A673 (cell line): ENCODE results near the gene WSCD2. TPM values are rescaled to one million over a fixed set of nuclear protein-coding genes. Genes with fewer than 3 reads are reported as not detected.

ENCODE experiments used
- BruUV-seq: library from RNA; stranded (reverse); fragments of 400-500 nt; replicated peaks from 2 replicates; lab custom pipeline; 2021; lab: Mats Ljungman, UMichigan
- CTCF ChIA-PET: fragments of 300-600 bp; sonication (Branson Sonifier 250); formaldehyde crosslinking; loops from one replicate; lab custom pipeline; 2022; ENCODE audit warnings: antibody characterized with exemption; lab: Charles Lee
- POLR2A ChIA-PET: fragments of 300-600 bp; sonication (Branson Sonifier 250); formaldehyde crosslinking; loops from one replicate; lab custom pipeline; 2022; ENCODE audit warnings: antibody characterized with exemption; ENCODE audit not compliant: low non-redundant PET; lab: Charles Lee
- DNase-seq: peaks from one replicate; pipeline ENCODE4 v3.0.0-alpha.2; 2015; ENCODE audit warnings: low spot score
- H3K27ac ChIP-seq: fragments of 200-600 bp; sonication (generic); 2 replicates; pipeline ENCODE4 v1.5.1; 2016; ENCODE audit warnings: mixed run types, low read depth, mild to moderate bottlenecking, mixed read lengths, antibody characterized with exemption, low read length; ENCODE audit not compliant: poor library complexity, severe bottlenecking
- H3K27me3 ChIP-seq: fragments of 200-600 bp; sonication (generic); replicated peaks from 2 replicates; pipeline ENCODE4 v1.6.1; 2017; ENCODE audit warnings: mixed run types, low read depth, mild to moderate bottlenecking, mixed read lengths, antibody characterized with exemption, low read length; ENCODE audit not compliant: insufficient read depth, poor library complexity
- H3K36me3 ChIP-seq: fragments of 200-600 bp; sonication (generic); 2 replicates; pipeline ENCODE4 v1.6.1; 2016; ENCODE audit warnings: mixed run types, mild to moderate bottlenecking, mixed read lengths, antibody characterized with exemption, low read length; ENCODE audit not compliant: insufficient read depth, poor library complexity, severe bottlenecking
- H3K4me1 ChIP-seq: fragments of 200-600 bp; sonication (generic); 2 replicates; pipeline ENCODE4 v1.6.1; 2017; ENCODE audit warnings: mixed run types, mild to moderate bottlenecking, mixed read lengths, antibody characterized with exemption, low read length; ENCODE audit not compliant: insufficient read depth, poor library complexity, severe bottlenecking
- H3K4me3 ChIP-seq: fragments of 200-600 bp; sonication (generic); 2 replicates; pipeline ENCODE4 v1.5.1; 2016; ENCODE audit warnings: low read depth, mixed run types, mild to moderate bottlenecking, mixed read lengths, low read length; ENCODE audit not compliant: poor library complexity, severe bottlenecking
- H3K9me3 ChIP-seq: fragments of 200-600 bp; sonication (generic); 2 replicates; pipeline ENCODE4 v1.6.1; 2016; ENCODE audit warnings: mixed run types, low read depth, mild to moderate bottlenecking, mixed read lengths, antibody characterized with exemption, low read length; ENCODE audit not compliant: poor library complexity, severe bottlenecking
- CTCF ChIP-seq: fragments of 300-800, 200-600 bp; sonication (generic); conservative IDR thresholded peaks from 2 replicates; pipeline ENCODE4 v1.5.1; 2017; ENCODE audit warnings: low read depth, mild to moderate bottlenecking, antibody characterized with exemption, low read length, moderate library complexity, mixed read lengths
- EZH2 ChIP-seq: fragments of 200-600 bp; sonication (generic); IDR thresholded peaks from 2 replicates; pipeline ENCODE4 v1.6.1; 2017; ENCODE audit warnings: borderline replicate concordance, low read depth, mild to moderate bottlenecking, mixed read lengths, antibody characterized with exemption, low read length; ENCODE audit not compliant: poor library complexity, severe bottlenecking
- intact Hi-C: fragments of 100-400 bp; cut with micrococcal nuclease; formaldehyde crosslinking; loops from one replicate; pipeline ENCODE4 v1.10.0; 2022; ENCODE audit not compliant: unreplicated experiment
- total RNA-seq: library from RNA; stranded (reverse); gene quantifications from 2 replicates; pipeline ENCODE4 v1.2.3, GENCODE V29; 2021

The WSCD2 gene
- total RNA-seq, 1 experiment from 2014 or later: not detected

DNA sequence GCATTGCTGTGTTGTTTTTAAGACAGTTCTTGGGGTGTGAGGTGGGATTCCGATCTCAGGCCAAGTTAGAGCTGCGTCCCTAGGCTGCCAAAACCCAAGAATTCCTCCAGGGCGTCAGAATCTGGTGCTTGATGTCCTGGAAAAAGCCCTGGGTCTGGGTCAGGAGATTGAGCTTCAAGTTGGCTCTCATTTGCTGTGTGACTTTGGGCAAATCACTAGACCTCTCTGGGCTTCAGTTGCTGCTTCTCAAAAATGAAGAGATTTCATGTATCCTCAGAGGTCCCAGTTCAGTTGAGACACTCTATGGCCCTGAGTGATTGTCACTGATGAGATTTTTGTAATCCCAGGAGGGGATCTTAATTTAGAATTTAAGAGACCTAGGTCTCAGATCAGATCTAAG is 1.9 kb downstream of the WSCD2 start:
- CTCF ChIA-PET: no interaction called here
- POLR2A ChIA-PET: no interaction called here
- H3K9me3 ChIP-seq: no peaks in the 10 kb centered on the region
- no peak overlapping the region for H3K4me3 ChIP-seq
- intact Hi-C loops: no loop called here
- H3K27me3 ChIP-seq: peaks cover 94% of the 10 kb centered on the region
- no peak overlapping the region for H3K27ac ChIP-seq
- no peak for TF ChIP-seq CTCF
- no peak for TF ChIP-seq EZH2
- no TSS peak for BruUV-seq
- no peaks in the 10 kb centered on the region for H3K4me1 ChIP-seq
- H3K36me3 ChIP-seq: no peaks in the 10 kb centered on the region
- DNase-seq: no peak

GRCh38 chr12:108131657-108132126 is 2.6 kb downstream of the WSCD2 start:
- H3K27me3 ChIP-seq: peaks cover 88% of the 10 kb centered on the region
- no peak overlapping the region for H3K27ac ChIP-seq
- BruUV-seq: no TSS peak
- no peak for TF ChIP-seq CTCF
- no peak for TF ChIP-seq EZH2
- no peaks in the 10 kb centered on the region for H3K4me1 ChIP-seq
- intact Hi-C loops: no loop called here
- H3K9me3 ChIP-seq: no peaks in the 10 kb centered on the region
- DNase-seq: peak; percentile 12
- no peak overlapping the region for H3K4me3 ChIP-seq
- CTCF ChIA-PET: no interaction called here
- no peaks in the 10 kb centered on the region for H3K36me3 ChIP-seq
- POLR2A ChIA-PET: no interaction called here

DNA sequence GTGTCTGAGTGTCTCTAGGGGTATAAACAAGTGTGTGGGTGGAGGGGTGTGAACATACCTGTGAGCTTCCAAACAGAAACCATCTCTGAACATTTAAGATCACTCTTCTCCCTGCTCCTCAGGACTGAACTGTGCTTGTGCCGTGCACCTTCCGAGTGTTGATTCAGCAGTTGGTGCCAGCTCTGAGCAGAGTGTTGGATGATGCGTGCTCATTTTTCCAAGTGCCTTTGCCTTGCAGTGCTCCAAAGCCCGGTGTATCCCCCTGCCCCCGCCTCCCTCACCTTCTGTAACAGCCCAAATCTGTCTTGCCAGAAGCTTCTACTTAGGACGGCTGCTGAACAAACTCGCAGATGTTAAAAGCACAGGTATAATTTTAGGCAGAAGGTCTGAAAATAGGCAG is 4.4 kb downstream of the WSCD2 start:
- POLR2A ChIA-PET: no interaction called here
- intact Hi-C loops: no loop called here
- H3K4me1 ChIP-seq: no peaks in the 10 kb centered on the region
- H3K9me3 ChIP-seq: no peaks in the 10 kb centered on the region
- H3K4me3 ChIP-seq: no peak overlapping the region
- peaks cover 74% of the 10 kb centered on the region for H3K27me3 ChIP-seq
- CTCF ChIA-PET: no interaction called here
- TF ChIP-seq CTCF: no peak
- TF ChIP-seq EZH2: no peak
- BruUV-seq: no TSS peak
- no peaks in the 10 kb centered on the region for H3K36me3 ChIP-seq
- no peak overlapping the region for H3K27ac ChIP-seq
- DNase-seq: no peak
